IMR-90 (cell line): Measurements from ENCODE around the gene WLS. TPM values are rescaled to one million over a fixed set of nuclear protein-coding genes. Genes with fewer than 3 reads are reported as not detected.

Experiments used
- ATAC-seq: fragments of 200-7000 bp; cut with Tn5 transposase; 2 replicates; pipeline ENCODE4 v1.9.1; 2020; ENCODE audit warnings: low read depth, mild to moderate bottlenecking, moderate library complexity
- BruUV-seq: library from RNA; stranded (reverse); fragments of 400-500 nt; replicated peaks from 2 replicates; lab custom pipeline; 2021; lab: Mats Ljungman, UMichigan
- CTCF ChIA-PET: fragments of 300-600 bp; formaldehyde crosslinking; extraction: SDS; loops from one replicate; lab custom pipeline; 2021; ENCODE audit warnings: antibody characterized with exemption; lab: Yijun Ruan, JAX
- POLR2A ChIA-PET: fragments of 300-600 bp; sonication (Branson Sonifier 250); formaldehyde crosslinking; loops from one replicate; lab custom pipeline; 2022; ENCODE audit warnings: antibody characterized with exemption; ENCODE audit not compliant: unreplicated experiment; lab: Charles Lee
- DNase-seq: peaks from one replicate; pipeline ENCODE4 v3.0.0; 2013
- H2AFZ ChIP-seq: replicated peaks from 2 replicates; pipeline ENCODE3; 2013; ENCODE audit warnings: low read length, mild to moderate bottlenecking; ENCODE audit not compliant: poor library complexity
- H2AK5ac ChIP-seq: 2 replicates; pipeline ENCODE4 v1.6.1; 2013; ENCODE audit warnings: low read depth, low read length, inconsistent platforms
- H2AK9ac ChIP-seq: replicated peaks from 2 replicates; pipeline ENCODE3; 2013; ENCODE audit warnings: mild to moderate bottlenecking, low read depth, low read length, moderate library complexity; ENCODE audit not compliant: poor library complexity
- H2BK120ac ChIP-seq: 2 replicates; pipeline ENCODE4 v1.6.1; 2013; ENCODE audit warnings: low read depth, low read length, inconsistent platforms
- H2BK15ac ChIP-seq: 3 replicates; pipeline ENCODE4 v1.6.1; 2013; ENCODE audit warnings: low read depth, low read length, inconsistent platforms
- H2BK20ac ChIP-seq: 2 replicates; pipeline ENCODE4 v1.6.1; 2013; ENCODE audit warnings: low read depth, mild to moderate bottlenecking, inconsistent platforms, low read length, moderate library complexity
- H2BK5ac ChIP-seq: 2 replicates; pipeline ENCODE4 v1.6.1; 2013; ENCODE audit warnings: mild to moderate bottlenecking, low read depth, low read length, inconsistent platforms; ENCODE audit not compliant: poor library complexity, severe bottlenecking
- H3K14ac ChIP-seq: replicated peaks from 2 replicates; pipeline ENCODE4 v1.6.1; 2013; ENCODE audit warnings: low read depth, low read length, inconsistent platforms
- H3K18ac ChIP-seq: 2 replicates; pipeline ENCODE4 v1.6.1; 2013; ENCODE audit warnings: low read depth, low read length, control low read depth
- H3K23ac ChIP-seq: 2 replicates; pipeline ENCODE4 v1.6.1; 2013; ENCODE audit warnings: low read depth, low read length, inconsistent platforms
- H3K27ac ChIP-seq: 2 replicates; pipeline ENCODE4 v1.5.1; 2013; ENCODE audit warnings: mild to moderate bottlenecking, control low read depth, low read length; ENCODE audit not compliant: insufficient read depth
- H3K27me3 ChIP-seq: 2 replicates; pipeline ENCODE4 v1.6.1; 2013; ENCODE audit warnings: low read length; ENCODE audit not compliant: control insufficient read depth, insufficient read depth
- H3K36me3 ChIP-seq: 2 replicates; pipeline ENCODE4 v1.6.1; 2013; ENCODE audit warnings: low read length, mixed read lengths; ENCODE audit not compliant: control insufficient read depth, insufficient read depth
- H3K4ac ChIP-seq: 2 replicates; pipeline ENCODE4 v1.6.1; 2013; ENCODE audit warnings: low read depth, low read length, inconsistent platforms
- H3K4me1 ChIP-seq: 2 replicates; pipeline ENCODE4 v1.6.1; 2013; ENCODE audit warnings: low read length, mixed read lengths; ENCODE audit not compliant: control insufficient read depth, insufficient read depth
- H3K4me2 ChIP-seq: 2 replicates; pipeline ENCODE4 v1.6.1; 2013; ENCODE audit warnings: low read depth, mild to moderate bottlenecking, control low read depth, low read length, moderate library complexity
- H3K4me3 ChIP-seq: 2 replicates; pipeline ENCODE4 v1.5.1; 2013; ENCODE audit warnings: low read depth, mild to moderate bottlenecking, control low read depth, low read length, moderate library complexity; ENCODE audit not compliant: insufficient read depth
- H3K56ac ChIP-seq: 2 replicates; pipeline ENCODE4 v1.6.1; 2013; ENCODE audit warnings: low read length, inconsistent platforms; ENCODE audit not compliant: insufficient read depth; ENCODE audit errors: extremely low read depth
- H3K79me1 ChIP-seq, 2 experiments: 2 replicates each; pipeline ENCODE4 v1.6.1; 2013; ENCODE audit warnings: low read length in 2 of 2, inconsistent platforms in 1 of 2, low read depth in 1 of 2
- H3K9ac ChIP-seq: 2 replicates; pipeline ENCODE4 v1.6.1; 2013; ENCODE audit warnings: low read depth, low read length, control low read depth
- H3K9me1 ChIP-seq: 2 replicates; pipeline ENCODE4 v1.6.1; 2013; ENCODE audit warnings: low read length, inconsistent platforms; ENCODE audit not compliant: insufficient read depth
- H3K9me3 ChIP-seq: 2 replicates; pipeline ENCODE4 v1.6.1; 2013; ENCODE audit warnings: low read length; ENCODE audit not compliant: control insufficient read depth, insufficient read depth
- H4K20me1 ChIP-seq: 2 replicates; pipeline ENCODE4 v1.6.1; 2013; ENCODE audit warnings: low read length, inconsistent platforms; ENCODE audit not compliant: insufficient read depth
- H4K5ac ChIP-seq: 2 replicates; pipeline ENCODE4 v1.6.1; 2013; ENCODE audit warnings: mild to moderate bottlenecking, low read depth, low read length, control low read depth
- H4K8ac ChIP-seq, 2 experiments: 2 replicates each; pipeline ENCODE4 v1.6.1; 2013; ENCODE audit warnings: low read depth in 2 of 2, low read length in 2 of 2, control low read depth in 1 of 2, inconsistent platforms in 1 of 2
- H4K91ac ChIP-seq: 2 replicates; pipeline ENCODE4 v1.6.1; 2013; ENCODE audit warnings: low read depth, low read length, inconsistent platforms; ENCODE audit not compliant: insufficient read depth
- BHLHE40 ChIP-seq: fragments of 150-350 bp; IDR thresholded peaks from 2 replicates; pipeline ENCODE4 v1.6.1; 2016; ENCODE audit warnings: mild to moderate bottlenecking, low read depth, low read length
- CEBPB ChIP-seq: IDR thresholded peaks from 2 replicates; pipeline ENCODE4 v1.6.1; 2012; ENCODE audit warnings: low read depth, low read length, improper control_type of control experiment
- CHD1 ChIP-seq: IDR thresholded peaks from 2 replicates; pipeline ENCODE4 v1.6.1; 2012; ENCODE audit warnings: low read depth, low read length, improper control_type of control experiment
- ELK1 ChIP-seq: fragments of 150-350 bp; IDR thresholded peaks from 2 replicates; pipeline ENCODE4 v1.6.1; 2016; ENCODE audit warnings: low read depth, mild to moderate bottlenecking, low read length, moderate library complexity, borderline replicate concordance
- FOS ChIP-seq: fragments of 150-350 bp; IDR thresholded peaks from 2 replicates; pipeline ENCODE4 v1.6.1; 2016; ENCODE audit warnings: low read depth, low read length
- MAFK ChIP-seq: IDR thresholded peaks from 2 replicates; pipeline ENCODE4 v1.6.1; 2012; ENCODE audit warnings: low read depth, low read length, improper control_type of control experiment
- MAZ ChIP-seq: IDR thresholded peaks from 2 replicates; pipeline ENCODE4 v1.6.1; 2012; ENCODE audit warnings: low read depth, mild to moderate bottlenecking, low read length, improper control_type of control experiment, moderate library complexity, borderline replicate concordance
- MXI1 ChIP-seq: IDR thresholded peaks from 2 replicates; pipeline ENCODE4 v1.6.1; 2012; ENCODE audit warnings: low read depth, mild to moderate bottlenecking, low read length, moderate library complexity, borderline replicate concordance
- NFE2L2 ChIP-seq: fragments of 150-350 bp; IDR thresholded peaks from 2 replicates; pipeline ENCODE4 v1.6.1; 2016; ENCODE audit warnings: low read depth, mild to moderate bottlenecking, low read length
- RAD21 ChIP-seq: IDR thresholded peaks from 2 replicates; pipeline ENCODE4 v1.6.1; 2012; ENCODE audit warnings: low read length, improper control_type of control experiment
- RCOR1 ChIP-seq: IDR thresholded peaks from 2 replicates; pipeline ENCODE4 v1.6.1; 2012; ENCODE audit warnings: mild to moderate bottlenecking, low read length, improper control_type of control experiment; ENCODE audit not compliant: insufficient replicate concordance
- RFX5 ChIP-seq: IDR thresholded peaks from 2 replicates; pipeline ENCODE4 v1.8.0; 2012; ENCODE audit warnings: low read depth, mild to moderate bottlenecking, low read length, moderate library complexity
- SMC3 ChIP-seq: fragments of 150-350 bp; IDR thresholded peaks from 2 replicates; pipeline ENCODE4 v1.6.1; 2016; ENCODE audit warnings: low read depth, mild to moderate bottlenecking, antibody characterized with exemption, low read length, moderate library complexity
- WGBS, 2 experiments: methylation state at CpG; one replicate each; pipeline versions ENCODE4 v1.1.5 to v1.1.7; 2013; ENCODE audit warnings: missing lambda C conversion rate in 2 of 2; ENCODE audit not compliant: insufficient read length in 1 of 2; ENCODE audit errors: extremely low coverage in 2 of 2; 5-methylcytosine and 5-hydroxymethylcytosine counted together
- dilution Hi-C: fragments of 300-500 bp; cut with HindIII; formaldehyde crosslinking; loops from one replicate; pipeline ENCODE4 v1.14.3; 2018; ENCODE audit warnings: low sequenced_read_pairs; ENCODE audit not compliant: unreplicated experiment
- in situ Hi-C: fragments of 300-500 bp; cut with MboI; formaldehyde crosslinking; loops from 3 replicates; pipeline ENCODE4 v1.14.3; 2019; ENCODE audit warnings: low sequenced_read_pairs, inconsistent platforms, mixed read lengths
- intact Hi-C: fragments of 100-400 bp; cut with micrococcal nuclease; formaldehyde crosslinking; loops from 2 replicates; pipeline ENCODE4 v1.10.0; 2022
- polyA plus RNA-seq, 3 experiments: library from polyadenylated mRNA; depleted of rRNA; stranded (reverse); fragments of >200 nt; gene quantifications; 2 replicates each; pipeline ENCODE4 v1.2.3, GENCODE V29; 2012; ENCODE audit warnings: low replicate concordance in 1 of 3
- total RNA-seq: library from RNA; depleted of rRNA; stranded (reverse); fragments of >200 nt; gene quantifications from 2 replicates; pipeline ENCODE4 v1.2.3, GENCODE V29; 2012
- TF ChIP-seq, protein P1 (sequence below): fragments of 150-350 bp; IDR thresholded peaks from 2 replicates; pipeline ENCODE4 v1.6.1; 2017; ENCODE audit warnings: mild to moderate bottlenecking, antibody characterized with exemption, low read length, low read depth

Gene WLS
- total and polyA plus RNA-seq, 2 of the 4 experiments (the other 2 are of a cell fraction) = 152 to 157 TPM

DNA sequence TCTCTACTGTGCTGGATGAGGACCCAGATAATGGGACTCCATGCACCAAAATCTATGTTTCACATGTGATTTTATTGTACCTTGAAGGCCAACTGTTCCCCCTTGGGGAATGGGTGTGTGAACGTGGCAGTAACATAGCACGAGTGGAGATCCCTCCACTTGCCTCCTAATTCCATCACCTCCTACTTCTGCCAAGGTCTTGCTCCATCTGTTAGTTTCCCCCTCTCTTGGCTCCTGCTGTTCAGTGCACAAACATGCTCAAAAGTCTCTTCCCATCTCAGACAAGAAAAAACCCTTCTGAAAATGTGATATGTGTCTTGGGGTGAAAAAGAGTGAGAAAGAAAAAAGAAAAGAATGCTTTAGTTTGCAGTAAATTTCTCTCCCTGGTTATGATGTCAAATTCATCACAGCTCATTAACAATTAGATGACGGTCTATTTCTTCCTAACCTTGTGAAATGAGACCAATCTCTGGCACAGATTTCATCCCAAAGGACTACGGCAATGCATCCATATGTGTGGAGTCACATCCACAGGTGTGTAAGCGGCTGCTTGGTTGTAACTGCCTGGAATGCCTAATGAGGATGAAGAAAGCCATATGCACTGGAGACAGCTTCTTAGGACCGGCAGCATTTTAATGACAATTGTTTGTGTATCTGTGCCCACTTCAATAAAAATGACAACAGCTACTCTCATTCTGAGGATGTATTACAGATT is 102.6 kb downstream of the WLS start:
- ATAC-seq (no peak), DNase-seq (no peak)
- intact Hi-C loops = no loop called here
- Histone ChIP-seq H3K18ac (no peak overlapping the region), H2BK20ac (no peak overlapping the region), H3K79me1 (peaks cover 0 to 27% of the 10 kb centered on the region in 2 experiments; a peak in 2 of 4 replicates), H3K4ac (no peak overlapping the region), H4K8ac (no peak overlapping the region), H4K5ac (no peak overlapping the region), H3K23ac (no peak overlapping the region), H3K4me2 (no peak overlapping the region), H3K27me3 (no peaks in the 10 kb centered on the region), H3K9me3 (no peaks in the 10 kb centered on the region), H3K27ac (no peak overlapping the region), H3K9ac (no peak overlapping the region), H4K91ac (no peak overlapping the region), H3K9me1 (peaks cover 12% of the 10 kb centered on the region), H2BK120ac (no peak overlapping the region), H2BK15ac (no peak overlapping the region), H3K56ac (no peak overlapping the region), H2AK9ac (no peak overlapping the region), H3K4me3 (no peak overlapping the region), H3K36me3 (peaks cover 45% of the 10 kb centered on the region), H2AFZ (no peak overlapping the region), H4K20me1 (no peaks in the 10 kb centered on the region), H3K14ac (no peak overlapping the region), H3K4me1 (peaks cover 5% of the 10 kb centered on the region; the same call in 1 of the 2 replicates), H2BK5ac (no peak overlapping the region), H2AK5ac (no peak overlapping the region)
- dilution Hi-C loops = no loop called here
- TF ChIP-seq RFX5 (no peak), ELK1 (no peak), NFE2L2 (no peak), CHD1 (no peak), SMC3 (no peak), BHLHE40 (no peak), FOS (no peak), CEBPB (no peak), MAZ (no peak), RCOR1 (no peak), RAD21 (no peak), MAFK (no peak), MXI1 (no peak)
- TF ChIP-seq, protein P1, sequence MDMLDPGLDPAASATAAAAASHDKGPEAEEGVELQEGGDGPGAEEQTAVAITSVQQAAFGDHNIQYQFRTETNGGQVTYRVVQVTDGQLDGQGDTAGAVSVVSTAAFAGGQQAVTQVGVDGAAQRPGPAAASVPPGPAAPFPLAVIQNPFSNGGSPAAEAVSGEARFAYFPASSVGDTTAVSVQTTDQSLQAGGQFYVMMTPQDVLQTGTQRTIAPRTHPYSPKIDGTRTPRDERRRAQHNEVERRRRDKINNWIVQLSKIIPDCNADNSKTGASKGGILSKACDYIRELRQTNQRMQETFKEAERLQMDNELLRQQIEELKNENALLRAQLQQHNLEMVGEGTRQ = no peak
- ChIA-PET CTCF (interaction anchor here (1.4 kb wide), 1 partner anchor 10 kb away, joined by 3 read pairs; no protein-coding TSS in a partner anchor), POLR2A (no interaction called here)
- BruUV-seq = no TSS peak
- in situ Hi-C loops = loop anchor here (5.0 kb wide), 1 partner anchor 108 kb away; no protein-coding TSS in a partner anchor
- no CpG with 5 or more reads among the region's 6 CpGs for WGBS, 2 experiments
